Trophoblast cell (in vitro differentiated cells and primary cell): ENCODE results near the gene AOPEP.

Experiments used
- DNase-seq, 2 donors: peaks; one replicate each; pipeline ENCODE4 v3.0.0-alpha.2; 2016
- H2AFZ ChIP-seq: 2 replicates; pipeline ENCODE4 v1.6.1; 2013; ENCODE audit warnings: low read length, moderate library complexity, mild to moderate bottlenecking; ENCODE audit not compliant: insufficient read depth, poor library complexity
- H2AK5ac ChIP-seq: 2 replicates; pipeline ENCODE4 v1.6.1; 2013; ENCODE audit warnings: mild to moderate bottlenecking, low read length
- H2BK120ac ChIP-seq: 2 replicates; pipeline ENCODE4 v1.6.1; 2013; ENCODE audit warnings: low read length, mild to moderate bottlenecking, moderate library complexity; ENCODE audit not compliant: insufficient read depth, poor library complexity
- H2BK12ac ChIP-seq: 2 replicates; pipeline ENCODE4 v1.6.1; 2013; ENCODE audit warnings: mild to moderate bottlenecking, low read length, moderate library complexity
- H2BK5ac ChIP-seq: 2 replicates; pipeline ENCODE4 v1.6.1; 2013; ENCODE audit warnings: low read length, low read depth, moderate library complexity, mild to moderate bottlenecking; ENCODE audit not compliant: poor library complexity
- H3K14ac ChIP-seq: 2 replicates; pipeline ENCODE4 v1.6.1; 2013; ENCODE audit warnings: mild to moderate bottlenecking, low read length
- H3K18ac ChIP-seq: 2 replicates; pipeline ENCODE4 v1.6.1; 2013; ENCODE audit warnings: mild to moderate bottlenecking, low read length
- H3K23ac ChIP-seq: 2 replicates; pipeline ENCODE4 v1.6.1; 2013; ENCODE audit warnings: low read length
- H3K27ac ChIP-seq: 2 replicates; pipeline ENCODE4 v1.5.1; 2013; ENCODE audit warnings: low read depth, mild to moderate bottlenecking, inconsistent platforms, low read length, moderate library complexity
- H3K27me3 ChIP-seq: 2 replicates; pipeline ENCODE4 v1.6.1; 2013; ENCODE audit warnings: inconsistent platforms, mild to moderate bottlenecking, low read length, moderate library complexity; ENCODE audit not compliant: insufficient read depth
- H3K36me3 ChIP-seq, 2 experiments: 1 replicate in 1 of 2; 2 replicates in 1 of 2; pipeline ENCODE4 v1.6.1; 2013; ENCODE audit warnings: low read length in 2 of 2, mild to moderate bottlenecking in 2 of 2, moderate library complexity in 1 of 2; ENCODE audit not compliant: insufficient read depth in 2 of 2, control insufficient read depth in 1 of 2
- H3K4ac ChIP-seq: 2 replicates; pipeline ENCODE4 v1.6.1; 2013; ENCODE audit warnings: low read depth, mild to moderate bottlenecking, low read length, moderate library complexity
- H3K4me1 ChIP-seq, 2 experiments: 1 replicate in 1 of 2; 2 replicates in 1 of 2; pipeline ENCODE4 v1.6.1; 2013; ENCODE audit warnings: low read length in 2 of 2, mild to moderate bottlenecking in 2 of 2, moderate library complexity in 1 of 2; ENCODE audit not compliant: insufficient read depth in 2 of 2, control insufficient read depth in 1 of 2
- H3K4me2 ChIP-seq: 2 replicates; pipeline ENCODE4 v1.6.1; 2013; ENCODE audit warnings: inconsistent platforms, mild to moderate bottlenecking, low read length, moderate library complexity
- H3K4me3 ChIP-seq: 2 replicates; pipeline ENCODE4 v1.5.1; 2013; ENCODE audit warnings: mild to moderate bottlenecking, low read depth, low read length, inconsistent platforms
- H3K79me1 ChIP-seq: one replicate; pipeline ENCODE4 v1.6.1; 2013; ENCODE audit warnings: low read length
- H3K79me2 ChIP-seq: 2 replicates; pipeline ENCODE4 v1.6.1; 2013; ENCODE audit warnings: low read length, mild to moderate bottlenecking; ENCODE audit not compliant: control insufficient read depth, insufficient read depth, poor library complexity
- H3K9ac ChIP-seq: 2 replicates; pipeline ENCODE4 v1.6.1; 2013; ENCODE audit warnings: mild to moderate bottlenecking, low read length
- H3K9me3 ChIP-seq: 2 replicates; pipeline ENCODE4 v1.6.1; 2013; ENCODE audit warnings: low read depth, mild to moderate bottlenecking, control low read depth, inconsistent platforms, low read length; ENCODE audit not compliant: insufficient read depth
- H4K12ac ChIP-seq: 2 replicates; pipeline ENCODE4 v1.6.1; 2013; ENCODE audit warnings: low read depth, mild to moderate bottlenecking, low read length, moderate library complexity
- H4K8ac ChIP-seq: 2 replicates; pipeline ENCODE4 v1.6.1; 2013; ENCODE audit warnings: low read depth, mild to moderate bottlenecking, low read length, moderate library complexity
- H4K91ac ChIP-seq: one replicate; pipeline ENCODE4 v1.6.1; 2013; ENCODE audit warnings: low read depth, mild to moderate bottlenecking, low read length, moderate library complexity
- WGBS: extraction: QIAGEN DNeasy Blood & Tissue Kit; methylation state at CpG from one replicate; pipeline ENCODE4 v1.1.7; 2013; ENCODE audit warnings: missing lambda C conversion rate; ENCODE audit not compliant: insufficient read length, insufficient coverage; ENCODE audit errors: extremely low coverage; 5-methylcytosine and 5-hydroxymethylcytosine counted together

The AOPEP gene

GRCh38 chr9:95053611-95054570 lies 327.4 kb downstream of the AOPEP start:
- Histone ChIP-seq H2AFZ (no peak overlapping the region), H3K27ac (no peak overlapping the region), H3K18ac (no peak overlapping the region), H3K79me1 (peaks cover 3% of the 10 kb centered on the region), H4K91ac (peak overlapping the region; percentile 11), H3K4me3 (no peak overlapping the region), H3K79me2 (no peaks in the 10 kb centered on the region), H3K9ac (no peak overlapping the region), H2BK120ac (no peak overlapping the region), H3K4me2 (no peak overlapping the region), H3K36me3 (peaks cover 0 to 5% of the 10 kb centered on the region in 2 experiments), H3K23ac (no peak overlapping the region), H3K9me3 (no peaks in the 10 kb centered on the region), H2BK12ac (no peak overlapping the region), H3K14ac (no peak overlapping the region), H3K4ac (no peak overlapping the region), H2AK5ac (no peak overlapping the region), H4K8ac (no peak overlapping the region), H3K4me1 (peaks cover 14 to 16% of the 10 kb centered on the region in 2 experiments), H4K12ac (no peak overlapping the region), H3K27me3 (no peaks in the 10 kb centered on the region), H2BK5ac (no peak overlapping the region)
- no peak for DNase-seq
- whole genome bisulfite sequencing, result no CpG with 5 or more reads among the region's 5 CpGs

- H3K4me1 ChIP-seq, result peaks cover 13 to 15% of the 10 kb centered on the region in 2 experiments
- H2BK12ac ChIP-seq, result no peak overlapping the region
- peaks cover 0 to 6% of the 10 kb centered on the region in 2 experiments for H3K36me3 ChIP-seq
- H3K27ac ChIP-seq, result peak overlapping the region; percentile 79
- H2BK120ac ChIP-seq, result no peak overlapping the region
- DNase-seq, result no peak
- H3K23ac ChIP-seq, result no peak overlapping the region
- peak overlapping the region; percentile 54 for H2BK5ac ChIP-seq
- H3K27me3 ChIP-seq, result no peaks in the 10 kb centered on the region
- H3K9ac ChIP-seq, result peak overlapping the region; percentile 82
- H3K79me1 ChIP-seq, result peaks cover 2% of the 10 kb centered on the region
- H4K12ac ChIP-seq, result no peak overlapping the region
- no peak overlapping the region for H4K8ac ChIP-seq
- H2AFZ ChIP-seq, result no peak overlapping the region
- H3K4ac ChIP-seq, result no peak overlapping the region
- H4K91ac ChIP-seq, result no peak overlapping the region
- H3K4me2 ChIP-seq, result peak overlapping the region; percentile 24
- no CpG with 5 or more reads among the region's 6 CpGs for WGBS
- H3K18ac ChIP-seq, result no peak overlapping the region
- H3K79me2 ChIP-seq, result no peaks in the 10 kb centered on the region
- no peak overlapping the region for H3K4me3 ChIP-seq
- H3K14ac ChIP-seq, result no peak overlapping the region
- no peaks in the 10 kb centered on the region for H3K9me3 ChIP-seq
- no peak overlapping the region for H2AK5ac ChIP-seq
Measured at GRCh38 chr9:95055334-95055850, 328.9 kb downstream of the AOPEP start.

GRCh38 chr9:95055851-95056551 lies 329.5 kb downstream of the AOPEP start:
- H3K9me3 ChIP-seq, result no peaks in the 10 kb centered on the region
- H2AK5ac ChIP-seq, result no peak overlapping the region
- peaks cover 0 to 11% of the 10 kb centered on the region in 2 experiments for H3K36me3 ChIP-seq

GRCh38 chr9:95057101-95057500 lies 330.6 kb downstream of the AOPEP start:
- WGBS, result no CpG with 5 or more reads among the region's 10 CpGs
- H3K79me1 ChIP-seq, result peaks cover 2% of the 10 kb centered on the region
- no peak overlapping the region for H4K91ac ChIP-seq
- H3K27ac ChIP-seq, result no peak overlapping the region
- H3K4ac ChIP-seq, result no peak overlapping the region
- no peak overlapping the region for H3K4me3 ChIP-seq
- H2AFZ ChIP-seq, result no peak overlapping the region
- no peak overlapping the region for H3K23ac ChIP-seq
- H3K4me1 ChIP-seq, result peaks cover 13 to 15% of the 10 kb centered on the region in 2 experiments
- H4K8ac ChIP-seq, result no peak overlapping the region
- H4K12ac ChIP-seq, result no peak overlapping the region
- no peak overlapping the region for H3K9ac ChIP-seq
- no peak overlapping the region for H2AK5ac ChIP-seq
- no peak overlapping the region for H3K18ac ChIP-seq
- no peaks in the 10 kb centered on the region for H3K9me3 ChIP-seq
- no peak overlapping the region for H2BK120ac ChIP-seq
- H3K79me2 ChIP-seq, result no peaks in the 10 kb centered on the region
- H2BK12ac ChIP-seq, result no peak overlapping the region
- H3K4me2 ChIP-seq, result no peak overlapping the region
- H3K14ac ChIP-seq, result no peak overlapping the region
- H3K27me3 ChIP-seq, result no peaks in the 10 kb centered on the region
- H2BK5ac ChIP-seq, result no peak overlapping the region
- peaks cover 3 to 15% of the 10 kb centered on the region in 2 experiments for H3K36me3 ChIP-seq
- no peak for DNase-seq

More at GRCh38 chr9:95055851-95056551, 329.5 kb downstream of the AOPEP start:
- Histone ChIP-seq H4K12ac (no peak overlapping the region), H3K9ac (no peak overlapping the region), H2AFZ (peak overlapping the region; percentile 37), H3K4ac (no peak overlapping the region), H2BK120ac (no peak overlapping the region), H3K4me2 (no peak overlapping the region), H3K14ac (peak overlapping the region; percentile 19), H2BK12ac (no peak overlapping the region), H3K4me3 (no peak overlapping the region), H3K4me1 (peaks cover 13 to 15% of the 10 kb centered on the region in 2 experiments), H3K27me3 (no peaks in the 10 kb centered on the region), H2BK5ac (peak overlapping the region; percentile 8), H4K8ac (no peak overlapping the region), H3K79me1 (peaks cover 2% of the 10 kb centered on the region), H3K23ac (no peak overlapping the region), H3K18ac (peak overlapping the region; percentile 78), H3K79me2 (no peaks in the 10 kb centered on the region), H3K27ac (peak overlapping the region; percentile 79), H4K91ac (no peak overlapping the region)
- no peak for DNase-seq
- no CpG with 5 or more reads among the region's 15 CpGs for WGBS
